Activated T-cell treated with anti-CD3 and anti-CD28 coated beads, Interleukin-2, amount 50 U/mL, for 4 hours (primary cell): ENCODE results near the gene BTBD9. TPM values are rescaled to one million over a fixed set of nuclear protein-coding genes. Genes with fewer than 3 reads are reported as not detected.
A peak's percentile ranks its signal among the peaks of the same experiment; 100 is the strongest.

Source experiments
- ATAC-seq, 2 donors: fragments of 200-7000 bp; cut with Tn5 transposase; one replicate each; pipeline ENCODE4 v1.10.0; 2021
- DNase-seq: peaks from one replicate; pipeline ENCODE4 v3.0.0-alpha.2; 2020
- H3K27me3 Mint-ChIP-seq: one replicate; pipeline ENCODE4 v1.8.0; 2021; ENCODE audit warnings: low read depth, mixed read lengths
- H3K36me3 Mint-ChIP-seq: one replicate; pipeline ENCODE4 v1.8.0; 2022; ENCODE audit warnings: mixed read lengths; ENCODE audit not compliant: insufficient read depth
- H3K4me1 Mint-ChIP-seq: one replicate; pipeline ENCODE4 v1.8.0; 2021; ENCODE audit warnings: low read depth, mixed read lengths
- H3K4me3 Mint-ChIP-seq: one replicate; pipeline ENCODE4 v1.8.0; 2021; ENCODE audit warnings: mild to moderate bottlenecking, moderate library complexity, mixed read lengths
- H3K9me3 Mint-ChIP-seq: one replicate; pipeline ENCODE4 v1.8.0; 2021; ENCODE audit warnings: mixed read lengths
- total RNA-seq, 3 donors: library from RNA; stranded (reverse); gene quantifications; one replicate each; pipeline ENCODE4 v1.2.1, GENCODE V29; 2021

BTBD9 gene
- total RNA-seq, 3 donors from 2014 or later, result 13.1 to 22.9 (median 15.5) TPM

DNA sequence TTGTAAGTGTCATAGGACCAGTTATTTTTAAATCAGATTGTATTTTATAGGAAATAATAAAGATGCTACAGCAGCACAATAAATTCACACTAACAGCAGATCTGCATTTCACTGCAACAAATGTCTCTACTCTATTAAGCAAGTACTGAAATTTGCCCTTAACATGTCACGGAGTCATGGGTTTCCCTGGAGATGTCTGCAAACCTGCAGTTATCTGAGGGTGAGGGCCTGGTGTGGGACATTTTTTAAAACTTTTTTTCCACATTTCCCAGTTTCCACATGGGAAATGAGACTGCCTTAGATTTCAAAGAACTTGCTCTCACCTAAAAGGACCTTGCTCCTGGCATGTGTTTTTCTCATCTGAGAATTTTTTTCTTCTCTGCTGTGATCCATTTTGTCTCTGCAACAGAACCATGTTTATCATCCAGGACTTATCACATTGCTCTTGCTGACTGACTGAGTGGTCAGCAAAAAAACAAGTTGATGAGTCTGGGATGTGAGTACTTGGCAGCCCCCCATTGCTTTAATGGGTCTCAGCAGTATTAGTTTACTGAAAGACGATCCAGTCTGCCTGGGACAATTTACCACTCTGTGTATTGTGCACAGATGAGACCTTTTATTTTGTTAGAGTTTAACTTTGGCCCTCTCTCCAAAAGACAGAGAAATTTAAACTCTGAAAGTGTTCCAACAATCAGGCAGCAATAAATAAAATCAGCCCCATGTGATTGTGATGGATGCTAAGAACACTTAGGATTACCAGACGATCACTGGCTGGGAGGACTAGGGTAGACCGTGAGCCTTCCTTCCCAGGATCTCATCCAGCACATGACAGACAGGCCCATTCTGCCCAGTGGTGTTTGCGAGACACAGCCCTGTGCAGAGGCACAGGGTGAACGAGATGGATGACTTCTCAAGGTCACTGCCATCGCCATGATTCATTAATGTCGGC is 268.8 kb downstream of the BTBD9 start:
- H3K9me3 Mint-ChIP-seq, result no peaks in the 10 kb centered on the region
- no peak for ATAC-seq
- H3K4me1 Mint-ChIP-seq, result peaks cover 2% of the 10 kb centered on the region
- no peak for DNase-seq
- H3K4me3 Mint-ChIP-seq, result no peak overlapping the region
- peaks cover 6% of the 10 kb centered on the region for H3K36me3 Mint-ChIP-seq
- H3K27me3 Mint-ChIP-seq, result no peaks in the 10 kb centered on the region

DNA sequence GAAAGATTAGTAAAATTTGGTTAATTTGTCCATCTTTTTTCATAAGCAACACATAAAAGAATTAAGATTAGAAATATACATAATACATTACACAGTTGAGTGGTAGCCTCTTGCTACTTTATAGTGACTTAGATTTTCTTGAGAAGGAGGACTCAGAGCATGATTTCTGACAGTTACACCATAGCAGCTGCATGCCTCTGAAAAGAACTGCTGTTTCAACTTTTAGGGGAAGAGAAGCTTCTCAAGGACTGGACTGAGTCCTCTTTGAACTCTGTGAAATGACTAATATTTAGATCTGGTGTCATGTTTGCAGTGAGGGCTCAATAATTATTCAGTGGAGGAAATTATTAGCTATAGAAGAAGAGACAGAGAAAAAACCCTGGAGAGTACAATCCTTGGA is 272.5 kb downstream of the BTBD9 start:
- peaks cover 2% of the 10 kb centered on the region for H3K4me1 Mint-ChIP-seq
- H3K36me3 Mint-ChIP-seq, result peaks cover 12% of the 10 kb centered on the region
- H3K27me3 Mint-ChIP-seq, result no peaks in the 10 kb centered on the region
- no peak for DNase-seq
- no peaks in the 10 kb centered on the region for H3K9me3 Mint-ChIP-seq
- no peak for ATAC-seq
- H3K4me3 Mint-ChIP-seq, result no peak overlapping the region

DNA sequence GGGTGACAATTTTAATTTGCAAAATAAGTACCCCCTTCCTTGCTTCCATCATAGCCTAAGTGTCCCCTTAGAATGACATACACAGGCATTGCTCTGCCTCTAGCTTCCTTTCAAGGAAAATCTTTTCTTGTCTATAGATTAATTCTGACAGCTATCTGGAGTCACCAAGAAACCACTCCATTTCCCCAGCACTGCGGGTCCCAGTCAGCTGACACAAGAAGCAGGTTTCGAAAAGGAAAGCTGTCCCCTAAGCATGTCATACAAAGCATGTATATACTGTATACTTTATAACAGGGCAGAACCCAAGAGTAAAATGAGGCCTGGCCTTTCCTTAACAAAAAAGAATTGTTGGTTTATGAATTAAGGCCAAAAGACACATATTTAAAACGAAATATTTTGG is 273.5 kb downstream of the BTBD9 start:
- H3K4me1 Mint-ChIP-seq, result peaks cover 2% of the 10 kb centered on the region
- no peaks in the 10 kb centered on the region for H3K9me3 Mint-ChIP-seq
- ATAC-seq (no peak), DNase-seq (no peak)
- H3K27me3 Mint-ChIP-seq, result no peaks in the 10 kb centered on the region
- H3K4me3 Mint-ChIP-seq, result no peak overlapping the region
- H3K36me3 Mint-ChIP-seq, result peaks cover 12% of the 10 kb centered on the region

DNA sequence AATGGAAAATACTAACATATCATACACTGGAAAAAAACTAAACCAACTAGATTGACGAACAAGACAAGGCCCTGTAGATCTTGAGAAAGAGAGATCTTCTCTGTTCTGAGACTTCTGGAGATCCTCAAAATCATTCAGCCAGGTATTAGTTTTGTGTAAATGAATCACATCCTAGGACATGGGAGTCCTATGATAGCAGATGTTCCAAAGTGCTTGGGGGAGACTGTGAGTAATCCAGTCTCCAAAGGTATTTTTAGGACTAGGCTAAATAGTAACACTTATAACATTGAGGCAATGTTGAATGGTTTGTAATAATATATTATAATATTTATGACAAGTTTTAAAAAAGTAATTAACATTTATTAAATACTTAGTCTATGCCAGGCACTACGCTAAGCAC is 275.0 kb downstream of the BTBD9 start:
- no peaks in the 10 kb centered on the region for H3K9me3 Mint-ChIP-seq
- H3K36me3 Mint-ChIP-seq, result peaks cover 12% of the 10 kb centered on the region
- no peak overlapping the region for H3K4me3 Mint-ChIP-seq
- H3K27me3 Mint-ChIP-seq, result no peaks in the 10 kb centered on the region
- H3K4me1 Mint-ChIP-seq, result peaks cover 1% of the 10 kb centered on the region
- ATAC-seq (no peak), DNase-seq (no peak)

DNA sequence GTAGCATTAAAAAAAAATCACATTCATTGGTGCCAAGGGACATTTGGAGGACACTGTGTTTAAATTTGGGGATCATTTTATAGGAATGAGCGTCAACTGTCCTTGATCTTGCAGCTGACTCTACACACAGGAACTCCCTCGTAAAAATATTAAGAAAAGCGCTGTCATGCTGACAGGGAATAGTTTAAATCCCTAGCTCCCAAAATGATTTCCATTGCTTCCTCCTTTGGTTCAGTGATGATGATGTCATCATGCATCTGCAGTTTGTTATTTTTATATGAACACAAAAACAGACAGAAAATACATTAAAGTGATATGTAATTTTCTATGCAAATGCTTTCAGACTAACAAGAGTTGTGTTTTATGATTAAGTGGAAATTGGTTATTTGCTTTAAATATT is 275.6 kb downstream of the BTBD9 start:
- peaks cover 12% of the 10 kb centered on the region for H3K36me3 Mint-ChIP-seq
- no peak for ATAC-seq
- no peaks in the 10 kb centered on the region for H3K4me1 Mint-ChIP-seq
- no peak for DNase-seq
- no peaks in the 10 kb centered on the region for H3K27me3 Mint-ChIP-seq
- no peaks in the 10 kb centered on the region for H3K9me3 Mint-ChIP-seq
- H3K4me3 Mint-ChIP-seq, result no peak overlapping the region

DNA sequence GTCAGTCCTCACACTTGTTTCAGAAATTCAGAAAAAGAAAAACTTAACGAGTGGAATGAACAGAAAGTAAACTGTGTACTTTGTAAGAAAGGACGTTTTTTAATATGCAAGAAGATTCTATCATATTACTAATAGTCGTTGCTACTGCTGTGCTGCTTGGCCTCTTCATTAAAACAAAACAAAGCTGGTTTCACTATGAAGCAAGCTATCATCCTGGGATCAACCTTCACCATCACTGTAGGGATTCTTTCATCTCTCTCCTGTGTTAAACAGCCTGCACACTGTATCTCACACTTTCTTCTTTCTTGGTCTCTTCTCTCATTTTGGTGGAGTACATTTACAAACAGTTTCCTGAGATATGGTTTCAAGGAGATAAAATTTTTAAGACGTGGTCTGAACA is 284.2 kb downstream of the BTBD9 start:
- no peaks in the 10 kb centered on the region for H3K27me3 Mint-ChIP-seq
- no peak overlapping the region for H3K4me3 Mint-ChIP-seq
- peaks cover 14% of the 10 kb centered on the region for H3K36me3 Mint-ChIP-seq
- no peak for ATAC-seq
- H3K9me3 Mint-ChIP-seq, result no peaks in the 10 kb centered on the region
- DNase-seq, result no peak
- H3K4me1 Mint-ChIP-seq, result peaks cover 15% of the 10 kb centered on the region

DNA sequence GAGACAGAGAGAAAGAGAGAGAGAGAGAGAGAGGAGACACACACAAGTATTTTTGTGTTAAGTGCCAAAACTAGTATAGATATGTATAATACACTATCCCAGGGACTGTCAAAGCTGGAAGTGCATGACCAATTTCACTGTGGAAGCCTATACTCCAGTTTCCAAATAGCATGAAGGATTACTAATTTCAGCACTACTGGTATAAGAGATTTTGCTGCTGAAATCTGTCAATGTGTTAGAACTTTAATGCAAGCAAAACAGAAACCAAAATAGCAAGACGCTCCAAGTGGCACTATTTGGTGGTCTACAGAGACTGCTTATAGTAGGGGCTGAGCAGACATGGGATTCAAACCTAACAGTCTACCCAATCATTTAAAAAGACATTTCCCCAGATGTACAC is 284.8 kb downstream of the BTBD9 start:
- Mint-ChIP-seq H3K27me3 (no peaks in the 10 kb centered on the region), H3K36me3 (peaks cover 14% of the 10 kb centered on the region), H3K9me3 (no peaks in the 10 kb centered on the region), H3K4me1 (peaks cover 15% of the 10 kb centered on the region), H3K4me3 (no peak overlapping the region)
- ATAC-seq (peak in 1 of 2 donors; percentile 56), DNase-seq (no peak)

DNA sequence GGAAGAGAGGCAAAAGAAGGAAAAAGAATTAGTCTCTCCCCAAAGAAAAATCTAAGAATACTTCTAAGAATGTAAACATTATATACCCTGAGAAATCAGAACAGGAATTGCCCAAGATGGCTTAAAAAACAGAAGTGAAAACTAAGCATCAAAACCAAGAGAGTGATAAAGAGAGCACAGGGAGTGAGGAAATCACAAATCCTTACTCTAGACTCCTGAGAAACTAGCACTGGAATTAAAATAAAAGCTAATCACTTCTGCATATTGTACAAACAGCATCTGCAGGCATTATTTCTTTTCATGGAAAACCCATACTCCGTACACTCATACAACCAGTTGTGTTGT is 285.7 kb downstream of the BTBD9 start:
- no peak for ATAC-seq
- Mint-ChIP-seq H3K4me1 (peaks cover 15% of the 10 kb centered on the region), H3K4me3 (no peak overlapping the region), H3K27me3 (no peaks in the 10 kb centered on the region), H3K36me3 (peaks cover 12% of the 10 kb centered on the region), H3K9me3 (no peaks in the 10 kb centered on the region)
- DNase-seq, result no peak

DNA sequence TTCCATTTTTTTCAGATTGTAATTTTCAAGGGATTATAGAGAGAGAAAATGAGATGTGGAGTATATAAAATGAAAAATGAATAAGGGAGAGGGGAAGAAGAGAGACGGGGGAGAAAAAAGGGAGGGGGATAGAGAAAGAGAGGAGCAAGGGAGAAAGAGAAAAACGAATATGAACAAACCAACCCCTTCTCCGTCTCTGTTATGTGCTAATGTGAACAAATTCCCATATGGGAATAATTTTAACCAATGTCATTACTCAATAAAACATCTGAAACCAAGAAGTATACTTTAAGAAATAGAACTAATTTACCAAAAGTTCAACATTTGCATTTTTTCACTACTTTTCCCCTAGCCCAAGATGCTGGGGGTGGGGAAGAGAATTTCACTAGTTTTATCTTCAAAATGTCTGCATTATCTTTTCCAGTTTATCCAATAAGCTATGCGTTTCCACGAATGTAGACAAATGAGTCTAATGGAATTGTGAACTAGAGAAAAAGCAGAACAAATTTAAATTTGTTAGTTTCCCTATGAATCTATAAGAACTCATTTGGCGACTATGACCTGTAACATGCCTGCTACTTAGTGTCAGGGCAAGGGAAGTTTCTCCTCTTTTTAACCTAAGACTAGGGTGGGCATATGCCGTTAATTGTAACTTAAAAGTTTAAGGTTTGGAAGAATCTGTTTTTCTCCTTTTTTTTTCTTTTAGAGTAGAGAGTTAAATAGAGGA is 286.3 kb downstream of the BTBD9 start:
- H3K36me3 Mint-ChIP-seq, result peaks cover 12% of the 10 kb centered on the region
- no peak for ATAC-seq
- H3K27me3 Mint-ChIP-seq, result no peaks in the 10 kb centered on the region
- H3K4me3 Mint-ChIP-seq, result no peak overlapping the region
- H3K4me1 Mint-ChIP-seq, result peaks cover 15% of the 10 kb centered on the region
- H3K9me3 Mint-ChIP-seq, result no peaks in the 10 kb centered on the region
- no peak for DNase-seq

DNA sequence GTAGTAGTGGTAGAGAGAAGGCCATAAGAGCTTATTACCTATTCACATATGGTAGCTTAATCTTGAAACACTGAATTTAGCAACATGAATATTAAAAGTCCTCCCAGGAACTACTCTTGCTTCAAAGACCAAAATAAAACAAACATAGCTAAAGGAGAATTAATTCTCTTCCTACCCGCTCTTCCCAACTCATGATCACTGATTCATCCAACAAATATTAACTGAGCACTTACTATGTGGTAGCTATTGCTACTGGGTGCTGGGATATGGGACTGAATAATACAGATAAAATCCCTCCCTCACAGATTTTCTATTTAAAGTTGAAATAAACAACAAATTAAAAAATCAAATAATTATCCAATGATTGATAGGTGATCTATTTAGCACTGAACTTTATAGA is 287.1 kb downstream of the BTBD9 start:
- Mint-ChIP-seq H3K4me3 (no peak overlapping the region), H3K9me3 (no peaks in the 10 kb centered on the region), H3K27me3 (no peaks in the 10 kb centered on the region), H3K4me1 (peaks cover 13% of the 10 kb centered on the region), H3K36me3 (peaks cover 5% of the 10 kb centered on the region)
- DNase-seq (no peak), ATAC-seq (no peak)

DNA sequence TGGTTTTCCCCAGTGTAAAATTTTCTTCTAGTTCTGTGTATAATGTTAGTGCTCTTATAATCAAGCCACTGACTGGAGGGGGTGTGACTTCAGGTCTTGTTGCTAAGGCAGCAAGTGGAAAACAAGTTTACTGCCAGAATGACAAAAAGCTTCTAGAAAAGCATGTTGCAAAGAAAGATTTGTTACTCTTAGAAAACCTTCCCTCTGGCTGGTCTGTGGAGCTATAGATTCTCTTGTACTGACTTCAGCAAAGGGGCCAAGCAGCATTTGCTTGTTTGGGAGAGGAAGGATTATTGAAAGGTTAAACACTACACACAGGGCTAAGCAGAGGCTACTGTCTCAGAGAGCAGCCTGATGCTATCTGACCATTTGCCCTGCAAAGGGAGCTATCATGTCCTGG is 288.8 kb downstream of the BTBD9 start:
- H3K36me3 Mint-ChIP-seq, result peaks cover 2% of the 10 kb centered on the region
- DNase-seq (no peak), ATAC-seq (no peak)
- no peak overlapping the region for H3K4me3 Mint-ChIP-seq
- H3K27me3 Mint-ChIP-seq, result no peaks in the 10 kb centered on the region
- H3K9me3 Mint-ChIP-seq, result no peaks in the 10 kb centered on the region
- H3K4me1 Mint-ChIP-seq, result peaks cover 7% of the 10 kb centered on the region

DNA sequence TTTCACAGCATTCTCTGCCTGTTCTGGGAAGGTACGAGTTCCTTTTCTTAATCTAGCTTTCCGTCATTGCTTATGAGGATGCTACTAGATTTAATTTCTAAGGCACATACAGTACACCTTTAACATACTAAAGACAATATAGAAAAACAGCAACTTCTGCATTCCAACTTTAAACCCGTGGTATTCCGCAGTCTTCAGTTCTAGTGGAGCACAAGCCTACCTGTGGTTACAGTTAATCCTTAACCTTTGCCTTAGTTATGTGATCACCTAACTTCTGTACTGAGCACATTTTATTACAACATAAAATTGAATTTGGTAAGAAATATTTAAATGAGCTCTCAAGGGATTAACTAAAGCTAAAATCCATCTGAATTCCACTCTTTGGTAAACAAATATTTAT is 289.5 kb downstream of the BTBD9 start:
- Mint-ChIP-seq H3K4me3 (no peak overlapping the region), H3K9me3 (no peaks in the 10 kb centered on the region), H3K4me1 (peaks cover 2% of the 10 kb centered on the region), H3K36me3 (peaks cover 6% of the 10 kb centered on the region), H3K27me3 (no peaks in the 10 kb centered on the region)
- ATAC-seq (no peak), DNase-seq (no peak)

DNA sequence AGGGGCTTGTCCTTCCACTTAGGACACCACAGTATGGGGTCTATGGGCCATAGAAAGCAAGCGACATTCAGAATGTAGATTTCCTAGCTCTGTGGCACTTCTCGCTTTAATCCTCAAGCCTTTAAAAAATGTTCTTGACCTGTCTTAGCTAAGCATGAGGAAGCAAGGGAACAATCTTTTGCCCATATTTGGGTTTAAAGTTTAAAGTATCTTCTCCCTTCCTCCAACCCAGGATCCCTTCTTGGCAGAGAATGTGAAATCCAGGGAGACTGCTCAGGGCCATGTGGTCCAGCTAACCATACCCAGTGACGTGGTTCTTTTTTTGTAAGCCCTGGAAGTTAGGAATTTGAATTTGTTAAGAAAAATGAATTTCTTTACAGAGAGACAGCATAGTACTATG is 289.9 kb downstream of the BTBD9 start:
- peaks cover 6% of the 10 kb centered on the region for H3K36me3 Mint-ChIP-seq
- H3K9me3 Mint-ChIP-seq, result no peaks in the 10 kb centered on the region
- no peak for ATAC-seq
- peaks cover 2% of the 10 kb centered on the region for H3K4me1 Mint-ChIP-seq
- no peaks in the 10 kb centered on the region for H3K27me3 Mint-ChIP-seq
- H3K4me3 Mint-ChIP-seq, result no peak overlapping the region
- DNase-seq, result no peak

DNA sequence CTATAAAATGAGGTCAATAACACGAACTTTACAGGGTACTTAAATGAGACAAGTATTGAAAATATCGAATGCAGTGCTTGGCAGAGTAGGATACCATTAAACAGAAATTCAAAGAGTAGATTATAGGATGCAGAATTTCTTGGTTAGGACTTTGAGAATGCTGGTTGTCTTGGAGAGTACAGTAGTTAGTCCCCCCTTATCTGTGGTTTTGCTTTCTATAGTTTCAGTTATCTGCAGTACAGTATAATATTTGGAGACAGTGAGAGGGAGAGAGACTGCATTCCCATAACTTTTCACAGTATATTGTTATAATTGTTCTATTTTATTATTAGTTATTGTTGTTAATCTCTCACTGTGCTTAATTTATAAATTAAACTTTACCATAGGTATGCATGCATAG is 290.5 kb downstream of the BTBD9 start:
- Mint-ChIP-seq H3K36me3 (peaks cover 9% of the 10 kb centered on the region), H3K9me3 (no peaks in the 10 kb centered on the region), H3K27me3 (no peaks in the 10 kb centered on the region), H3K4me3 (no peak overlapping the region), H3K4me1 (no peaks in the 10 kb centered on the region)
- no peak for DNase-seq
- ATAC-seq, result no peak

DNA sequence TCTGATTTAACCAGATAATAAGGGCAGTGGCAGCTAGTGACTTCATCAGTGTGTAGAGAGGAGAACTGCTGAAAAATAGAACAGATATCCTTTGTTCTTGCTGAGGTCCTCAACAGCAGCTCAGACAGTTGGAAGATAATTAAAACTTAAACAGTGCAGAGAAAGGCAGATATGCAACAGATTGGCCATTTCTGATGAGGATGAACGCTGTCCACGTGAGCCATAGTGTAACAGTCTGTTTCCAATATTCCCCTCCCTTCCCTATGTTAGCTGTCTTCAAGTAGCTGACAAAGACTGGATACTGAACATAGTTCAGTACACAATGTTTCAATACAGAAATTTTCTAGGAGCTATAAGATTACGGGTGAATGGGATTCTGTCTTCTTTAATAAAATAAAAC is 291.4 kb downstream of the BTBD9 start:
- Mint-ChIP-seq H3K4me3 (no peak overlapping the region), H3K4me1 (no peaks in the 10 kb centered on the region), H3K27me3 (no peaks in the 10 kb centered on the region), H3K36me3 (peaks cover 14% of the 10 kb centered on the region), H3K9me3 (no peaks in the 10 kb centered on the region)
- ATAC-seq (no peak), DNase-seq (no peak)
